Hypothalamus (tissue), 51 donors: Measurements from ENCODE around the gene LCE5A.
"Not testable (repeated sequence)": the region's sequence is repeated elsewhere in the genome, so short reads cannot be mapped to it uniquely, and the experiment has no call there.

Source experiments
- DNase-seq, 51 donors: peaks; one replicate each; lab custom pipeline; 2025; lab: John Stamatoyannopoulos, UW

LCE5A gene, protein sequence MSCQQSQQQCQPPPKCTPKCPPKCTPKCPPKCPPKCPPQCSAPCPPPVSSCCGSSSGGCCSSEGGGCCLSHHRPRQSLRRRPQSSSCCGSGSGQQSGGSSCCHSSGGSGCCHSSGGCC

DNA sequence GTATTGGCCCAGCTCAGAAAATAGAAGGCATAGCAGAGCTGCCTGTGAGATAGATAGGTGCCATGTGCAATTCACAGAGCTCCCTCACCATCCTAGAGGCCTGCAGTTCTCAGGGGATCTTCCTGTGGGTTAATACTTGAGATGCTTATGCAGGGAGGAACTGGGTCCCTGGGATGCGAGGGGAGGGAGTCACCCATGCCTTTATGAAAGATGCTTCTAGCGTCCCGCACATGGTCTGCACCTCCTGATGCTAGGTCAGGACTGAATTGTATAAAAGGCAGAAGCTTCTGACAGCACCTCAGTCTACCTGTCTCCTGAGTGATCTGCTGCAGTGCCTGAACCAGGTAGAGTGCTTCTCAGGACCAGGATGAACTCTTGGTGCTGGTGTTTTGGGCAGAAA lies at the start of gene LCE5A:
TSS of gene LCE5A (plus strand) at position 301 of the 400 bp plus-strand sequence. CDS start 732 bp downstream, outside the sequence.
- no peak for DNase-seq

DNA sequence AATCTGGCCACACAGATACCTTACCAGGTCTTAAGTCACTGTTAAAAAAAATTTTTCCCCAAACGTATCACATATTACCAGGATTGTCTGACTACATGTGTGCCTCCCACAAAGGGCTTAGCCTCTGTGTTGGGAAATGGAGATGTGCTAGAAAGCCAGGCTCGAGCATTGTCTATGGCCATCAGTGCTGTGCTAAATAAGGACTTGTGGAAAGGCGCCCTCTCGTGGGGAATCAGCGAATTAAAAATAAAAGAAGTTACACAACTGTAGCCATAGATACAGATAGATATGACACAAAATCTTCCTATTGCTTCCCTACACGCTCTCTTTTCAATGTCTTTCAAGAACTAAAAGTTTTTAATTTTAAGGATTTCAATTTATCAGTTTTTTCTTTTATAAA lies 49.1 kb upstream of the LCE5A start:
- peak in 18 of 51 donors; percentile 0 to 49 (median 10) for DNase-seq

DNA sequence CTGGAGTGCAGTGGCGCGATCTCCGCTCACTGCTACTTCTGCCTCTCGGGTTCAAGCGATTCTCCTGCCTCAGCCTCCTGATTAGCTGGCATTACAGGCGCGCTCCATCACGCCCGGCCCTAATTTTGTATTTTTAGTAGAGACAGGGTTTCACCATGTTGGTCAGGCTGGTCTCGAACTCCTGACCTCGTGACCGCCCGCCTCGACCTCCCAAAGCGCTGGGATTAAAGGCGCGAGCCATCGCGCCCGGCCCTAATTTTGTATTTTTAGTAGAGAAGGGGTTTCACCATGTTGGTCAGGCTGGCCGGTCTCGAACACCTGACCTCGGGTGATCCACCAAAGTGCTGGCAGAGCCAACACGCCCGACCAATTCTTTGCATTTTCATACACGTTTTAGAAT lies 48.0 kb upstream of the LCE5A start:
- DNase-seq, result no peak

DNA sequence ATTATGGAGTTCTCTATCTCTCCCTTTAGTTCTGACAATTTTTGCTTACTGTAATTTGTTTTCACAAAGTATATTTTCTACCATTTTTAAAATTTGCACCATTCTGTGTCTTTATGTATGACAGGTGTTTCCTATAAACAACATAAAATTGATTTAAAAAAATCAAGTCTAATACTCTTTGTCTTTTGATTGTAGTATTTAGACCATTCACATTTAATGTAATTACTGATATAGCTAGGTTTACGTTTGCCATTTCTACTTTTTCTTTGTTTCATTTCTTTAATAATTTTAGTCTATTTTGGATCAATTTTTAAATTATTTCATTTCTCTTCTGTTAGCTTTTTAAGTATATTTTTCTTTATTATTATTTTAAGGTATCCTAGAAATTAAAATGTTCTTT lies 44.4 kb upstream of the LCE5A start:
- DNase-seq, result no peak

DNA sequence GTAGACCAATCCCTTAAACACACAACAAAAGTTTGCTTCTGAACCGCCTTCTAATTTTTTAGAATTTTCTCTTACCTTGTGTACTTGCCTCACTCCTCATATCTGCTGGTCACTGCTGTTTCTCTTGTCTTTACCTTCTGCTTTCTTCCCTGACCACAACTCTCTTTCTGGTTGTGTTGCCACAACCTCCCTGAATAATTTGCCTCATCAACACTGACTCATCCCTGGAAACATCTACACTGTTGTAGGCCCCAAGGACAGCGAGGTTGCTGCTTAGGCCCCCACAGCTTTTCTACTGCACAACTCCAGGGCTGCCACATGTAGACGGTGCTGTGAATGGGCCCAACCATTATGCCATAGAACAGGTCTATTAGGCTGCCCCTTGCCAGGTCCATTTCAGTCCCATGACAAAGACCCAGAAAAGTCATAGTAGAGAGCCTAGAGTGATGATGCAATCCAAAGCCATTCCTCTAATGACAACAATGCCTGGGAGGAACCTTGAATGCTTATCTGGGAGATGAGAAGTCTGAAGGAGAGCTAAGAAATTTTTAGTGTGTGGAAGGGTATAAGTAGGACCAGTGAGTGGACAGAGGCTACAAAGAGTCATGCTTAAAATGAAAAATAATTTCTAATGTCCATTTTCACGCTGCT lies 36.6 kb upstream of the LCE5A start:
- DNase-seq, result no peak

DNA sequence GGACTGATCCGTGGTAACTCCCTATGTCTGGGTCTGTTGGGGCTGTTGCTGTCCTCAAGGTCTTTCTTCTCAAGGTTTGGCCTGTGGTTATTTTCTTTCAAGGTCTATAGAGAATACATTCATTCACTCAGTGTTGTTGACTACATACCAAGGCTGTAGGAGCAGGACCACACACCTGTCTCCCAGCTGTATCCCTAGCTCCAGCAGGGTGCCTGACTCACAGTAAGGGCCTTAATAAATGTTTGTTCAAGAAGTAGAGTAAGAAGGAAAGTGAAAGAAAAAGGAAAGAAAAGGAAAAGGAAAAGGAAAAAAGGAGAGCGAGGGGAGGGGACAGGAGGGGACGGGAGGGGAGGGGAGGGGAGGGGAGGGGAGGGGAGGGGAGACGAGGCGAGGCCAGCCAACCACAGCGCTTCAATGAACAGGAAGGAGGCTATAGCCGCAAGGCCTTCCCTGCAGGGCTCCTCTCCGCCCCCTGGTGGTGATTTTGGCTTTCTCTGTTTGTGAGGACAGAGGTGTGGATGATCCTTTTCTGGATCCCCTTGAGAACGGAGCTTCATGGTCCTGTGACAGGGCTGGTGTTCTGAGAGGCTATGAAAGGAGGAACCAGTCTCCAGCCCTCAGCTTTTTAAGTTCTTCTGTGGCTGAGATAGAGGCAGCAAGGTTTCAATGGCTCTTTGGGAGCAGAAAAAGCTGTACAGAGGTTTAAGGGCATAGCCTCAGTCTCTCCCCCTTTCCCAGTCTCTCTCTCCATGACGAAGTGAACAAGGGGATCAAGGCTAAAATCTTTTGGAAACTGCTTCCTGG lies 30.6 kb upstream of the LCE5A start:
- peak in 4 of 51 donors; percentile 6 to 22 (median 6) for DNase-seq

DNA sequence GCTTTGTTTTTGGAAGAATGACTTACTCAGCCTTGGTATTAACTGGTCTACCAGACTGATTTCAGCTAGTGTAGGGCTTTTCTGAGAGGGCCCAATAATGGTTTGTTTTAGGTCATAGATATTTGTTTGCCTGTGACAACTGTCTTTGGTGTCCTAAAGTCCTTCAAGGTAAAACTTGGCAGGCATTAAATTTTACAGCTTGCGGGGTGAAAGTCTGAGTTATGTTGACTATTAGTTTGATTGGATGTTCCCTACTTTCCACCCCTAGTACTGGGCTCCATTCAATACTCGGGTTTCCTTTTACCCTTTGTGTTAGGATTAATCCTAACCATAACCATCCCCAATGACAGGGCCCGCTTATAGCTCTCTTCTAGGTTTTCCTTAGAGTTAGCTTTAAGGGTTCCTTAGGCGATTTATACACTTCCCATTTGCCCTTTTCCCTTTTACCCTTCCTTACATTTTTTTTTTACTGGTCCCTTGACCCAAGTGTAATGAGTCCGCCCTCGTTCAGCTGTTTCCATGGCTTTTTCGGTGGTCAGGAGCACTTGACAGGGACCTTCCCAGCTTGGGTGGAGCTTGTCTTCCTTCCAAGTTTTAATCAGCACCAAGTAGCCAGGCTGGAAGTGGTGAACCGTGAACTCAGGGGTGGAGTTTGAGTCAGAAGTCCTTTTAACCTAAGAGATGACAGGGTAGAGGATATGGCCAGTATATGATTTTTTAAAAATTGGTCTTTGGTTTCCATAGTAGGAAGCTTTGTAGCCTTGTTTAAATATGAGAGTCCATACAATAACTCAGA lies 28.5 kb upstream of the LCE5A start:
- no peak for DNase-seq

DNA sequence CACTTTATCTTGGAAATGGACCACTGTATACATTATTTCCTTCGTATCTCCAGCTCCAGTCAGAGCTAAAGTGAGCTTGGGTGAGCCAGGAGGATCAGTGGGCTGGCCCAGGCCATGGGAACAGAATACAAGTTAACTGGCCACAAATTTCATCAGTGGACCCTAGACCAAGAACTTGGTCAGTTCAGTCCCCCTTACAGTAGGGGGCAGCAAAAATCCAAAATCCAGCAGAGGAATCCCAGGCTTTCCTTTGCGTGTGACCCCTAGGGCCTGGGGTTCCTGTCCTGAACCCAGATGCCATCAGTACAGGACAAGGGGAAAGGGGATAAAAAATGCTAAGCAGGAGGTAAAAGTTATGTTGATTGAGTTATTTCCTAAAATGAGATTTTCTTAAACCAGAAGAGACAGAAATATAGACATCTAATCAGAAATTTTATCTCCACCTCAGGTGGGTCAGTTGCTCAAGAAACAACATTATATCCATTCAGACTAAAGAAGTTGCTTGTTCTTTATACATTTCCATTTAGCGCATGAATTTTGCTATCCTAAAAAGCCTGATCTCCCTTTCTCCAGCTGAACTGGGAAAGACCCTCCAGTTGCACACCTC lies 24.1 kb upstream of the LCE5A start:
- no peak for DNase-seq

DNA sequence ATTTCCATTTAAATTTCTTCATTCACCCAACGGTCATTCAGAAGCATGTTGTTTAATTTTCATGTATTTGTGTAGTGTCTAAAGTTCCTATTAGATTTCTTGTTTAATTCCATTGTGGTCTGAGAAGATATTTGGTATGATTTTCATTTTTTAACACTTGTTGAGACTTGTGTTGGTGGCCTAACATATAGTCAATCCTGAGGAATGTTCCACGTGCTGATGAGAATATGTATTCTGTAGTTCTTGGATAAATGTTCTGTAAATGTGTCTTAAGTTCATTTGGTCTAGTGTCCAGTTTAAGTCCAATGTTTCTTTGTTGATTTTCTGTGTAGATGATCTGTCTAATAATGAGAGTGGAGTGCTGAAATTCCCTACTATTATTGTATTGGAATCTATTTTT lies 22.7 kb upstream of the LCE5A start:
- DNase-seq, result no peak

DNA sequence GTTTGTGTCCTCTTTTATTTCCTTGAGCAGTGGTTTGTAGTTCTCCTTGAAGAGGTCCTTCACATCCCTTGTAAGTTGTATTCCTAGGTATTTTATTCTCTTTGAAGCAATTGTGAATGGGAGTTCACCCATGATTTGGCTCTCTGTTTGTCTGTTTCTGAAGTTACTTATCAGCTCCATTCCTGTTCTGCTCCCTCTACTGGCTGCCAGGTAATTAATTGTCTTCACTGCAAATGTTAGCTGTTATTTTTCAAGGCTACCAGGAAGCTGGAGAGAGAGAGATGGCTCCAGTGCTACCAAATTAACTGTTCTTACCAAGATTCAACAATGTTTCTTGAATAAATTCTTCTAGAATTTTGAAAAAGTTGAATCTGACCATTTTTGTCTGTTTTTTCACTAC lies 19.1 kb upstream of the LCE5A start:
- DNase-seq, result not testable (repeated sequence)

DNA sequence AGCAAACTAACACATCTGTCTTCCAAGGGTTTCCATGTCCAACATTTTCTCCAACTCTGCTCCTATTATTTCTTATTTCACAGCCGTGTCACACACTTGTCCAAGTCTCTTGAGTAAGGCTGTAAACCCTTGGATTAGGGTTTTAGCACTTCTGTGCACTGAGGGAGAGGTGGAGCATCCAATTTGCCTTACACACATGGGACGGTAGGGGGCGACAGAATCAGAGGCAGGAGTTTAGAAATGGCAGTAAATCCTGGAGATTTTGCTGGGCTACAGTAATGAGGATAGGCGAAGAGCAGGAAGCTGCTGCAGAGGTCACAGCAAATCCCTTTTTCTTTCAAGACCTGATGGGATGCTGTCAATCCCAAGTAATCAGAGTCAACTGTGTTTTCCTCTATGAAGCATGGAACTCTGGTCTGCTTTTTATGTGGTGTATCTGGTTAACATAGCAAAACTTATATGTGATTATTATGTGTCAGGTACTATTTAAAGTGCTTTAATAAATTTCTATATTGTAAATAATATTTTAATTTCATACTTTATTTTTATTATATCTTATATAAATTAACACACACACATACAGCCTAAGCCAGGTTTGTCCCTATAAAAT lies 15.4 kb upstream of the LCE5A start:
- DNase-seq, result no peak

DNA sequence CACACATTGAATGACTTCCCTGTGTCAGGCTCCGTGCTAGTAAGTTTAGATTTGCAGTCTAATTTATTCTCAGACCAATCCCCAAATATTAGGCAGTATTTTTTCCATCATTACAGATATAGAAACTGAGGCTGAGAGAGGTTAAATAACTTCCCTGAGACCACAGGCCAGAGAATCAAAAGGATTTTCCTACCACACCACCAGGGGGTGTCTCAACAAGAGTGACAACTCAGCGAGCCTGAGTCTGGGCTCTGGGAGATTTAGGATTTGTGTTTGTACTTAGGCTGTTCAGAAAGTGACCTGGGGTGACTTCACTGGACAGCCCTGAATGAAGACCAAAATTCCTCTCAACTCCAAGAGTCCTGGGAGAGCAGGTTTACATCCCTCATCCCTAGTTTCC lies 13.3 kb upstream of the LCE5A start:
- no peak for DNase-seq

DNA sequence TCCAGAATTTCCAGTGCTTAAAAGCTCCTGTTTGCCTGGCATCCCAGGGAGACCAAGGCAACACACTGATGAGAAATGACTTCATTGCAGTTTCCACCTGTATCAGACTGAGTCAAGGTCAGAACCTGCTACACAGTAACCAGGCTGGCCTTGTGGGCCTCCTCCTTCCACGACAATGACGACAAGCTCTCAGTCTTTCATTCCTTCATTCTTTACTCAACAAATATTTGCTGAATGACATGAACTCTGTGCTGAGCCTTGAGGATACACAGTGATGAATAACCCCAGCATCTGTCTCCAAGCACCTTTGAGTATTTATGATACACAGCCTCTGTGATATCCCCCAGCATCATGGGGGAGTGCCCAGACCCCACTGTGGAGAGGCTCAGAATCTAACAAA lies 8.9 kb upstream of the LCE5A start:
- no peak for DNase-seq

DNA sequence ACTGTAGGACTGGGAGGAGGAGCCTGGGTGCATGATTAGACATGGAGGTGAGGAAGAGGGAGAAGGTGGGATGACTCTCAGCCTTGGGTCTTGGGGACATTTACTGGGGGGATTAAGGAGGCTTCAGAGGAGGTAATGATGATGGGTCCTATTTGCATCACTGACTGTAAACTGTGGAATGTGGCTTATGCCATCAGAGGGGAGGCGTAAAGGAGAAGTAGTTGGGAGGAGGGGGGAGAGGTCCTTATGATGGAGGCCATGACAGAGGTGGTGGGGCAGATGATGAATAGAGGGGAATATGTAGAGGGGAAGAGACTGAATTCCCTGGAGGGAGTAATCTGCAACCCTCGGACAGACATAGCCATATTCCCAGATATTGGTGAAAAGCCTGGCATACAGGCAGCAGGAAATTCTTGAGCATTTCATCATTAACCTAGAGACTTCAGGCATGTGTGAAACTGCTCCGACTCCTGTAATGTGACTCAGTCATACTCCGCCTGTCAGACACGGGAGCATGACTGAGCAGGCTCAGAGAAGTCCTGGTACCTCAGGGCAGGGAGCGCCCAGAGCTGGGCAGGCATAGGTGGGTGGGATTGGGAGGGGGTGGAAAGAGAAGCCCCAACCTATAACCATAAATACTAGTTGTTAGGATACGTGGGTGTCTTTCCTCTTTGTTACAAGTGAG lies 8.0 kb upstream of the LCE5A start:
- DNase-seq, result no peak

DNA sequence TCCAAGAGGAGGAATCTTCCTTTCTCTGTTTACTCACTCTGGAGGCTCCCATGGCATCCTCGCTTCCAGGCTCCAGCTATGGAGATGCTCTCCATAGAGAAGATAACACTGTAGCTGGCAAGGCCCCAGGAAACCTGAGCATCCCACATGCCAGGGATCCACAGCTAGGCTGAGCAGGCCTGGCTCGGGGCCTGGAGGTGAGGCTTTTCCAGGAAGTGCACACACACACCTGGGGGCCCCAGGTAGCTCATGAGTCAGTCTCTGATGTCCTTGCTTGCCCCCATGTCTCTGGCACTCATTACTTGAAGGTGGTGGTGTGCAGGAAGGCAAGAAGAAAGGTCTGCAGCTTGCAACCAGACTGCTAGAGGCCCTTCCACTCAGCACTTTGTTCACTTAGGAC lies 5.5 kb upstream of the LCE5A start:
- DNase-seq, result no peak

DNA sequence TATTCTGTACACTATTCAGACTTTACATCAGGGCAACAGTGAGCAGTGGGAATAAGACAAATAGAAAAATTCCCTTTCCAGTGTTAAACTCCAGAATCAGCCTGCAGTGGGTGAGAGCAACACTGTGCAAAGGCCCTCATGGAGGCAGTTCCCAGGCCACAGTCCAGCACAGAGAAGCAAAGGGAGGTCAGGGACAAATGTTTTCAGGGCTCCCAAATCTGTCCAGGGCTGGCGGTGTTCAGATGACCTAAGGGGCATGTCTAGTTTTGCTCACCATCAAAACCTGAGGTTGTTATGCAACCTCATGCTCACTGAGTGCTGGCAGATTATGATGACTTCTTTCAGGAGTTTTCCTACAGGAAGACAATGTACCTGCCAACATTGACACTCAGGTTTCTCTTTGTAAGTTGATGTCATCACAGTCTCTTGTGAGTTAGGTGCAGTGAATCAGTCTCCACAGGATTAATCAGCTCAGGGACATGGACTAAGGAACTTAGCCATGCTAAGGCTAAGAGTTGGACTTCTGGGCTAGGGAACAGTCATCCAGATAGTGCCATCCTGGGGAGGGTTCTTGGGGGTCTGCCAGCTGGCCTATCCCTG lies 3.6 kb upstream of the LCE5A start:
- no peak for DNase-seq

DNA sequence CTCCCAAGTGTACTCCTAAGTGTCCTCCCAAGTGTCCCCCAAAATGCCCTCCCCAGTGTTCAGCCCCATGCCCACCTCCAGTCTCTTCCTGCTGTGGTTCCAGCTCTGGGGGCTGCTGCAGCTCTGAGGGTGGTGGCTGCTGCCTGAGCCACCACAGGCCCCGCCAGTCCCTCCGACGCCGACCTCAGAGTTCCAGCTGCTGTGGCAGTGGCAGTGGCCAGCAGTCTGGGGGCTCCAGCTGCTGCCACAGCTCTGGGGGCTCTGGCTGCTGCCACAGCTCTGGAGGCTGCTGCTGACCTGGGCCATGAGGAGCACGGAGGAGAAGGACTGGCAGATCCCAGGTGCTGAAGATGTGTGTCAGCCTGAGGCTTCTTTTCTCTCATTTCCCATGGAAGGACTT lies 993 bp downstream of the LCE5A start:
- DNase-seq, result no peak

DNA sequence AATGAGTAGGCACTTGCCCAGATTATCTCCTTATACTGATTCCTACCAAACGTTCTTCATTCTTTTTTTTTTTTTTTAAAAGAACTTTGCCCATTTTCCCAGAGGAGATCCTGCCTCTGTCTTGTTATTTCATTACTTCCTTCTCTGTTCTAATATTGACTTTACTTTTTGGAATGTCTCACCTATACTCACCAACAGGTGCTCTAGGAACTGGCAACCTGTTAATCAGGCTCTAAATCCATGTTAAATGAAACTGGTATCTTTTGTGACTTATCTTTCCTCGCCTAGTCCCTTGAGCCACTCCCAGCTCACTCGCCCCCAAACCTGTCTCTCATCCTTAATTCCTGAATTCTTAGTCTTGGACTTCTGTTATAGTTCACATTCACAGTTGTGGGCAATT lies 2.5 kb downstream of the LCE5A start:
- no peak for DNase-seq

DNA sequence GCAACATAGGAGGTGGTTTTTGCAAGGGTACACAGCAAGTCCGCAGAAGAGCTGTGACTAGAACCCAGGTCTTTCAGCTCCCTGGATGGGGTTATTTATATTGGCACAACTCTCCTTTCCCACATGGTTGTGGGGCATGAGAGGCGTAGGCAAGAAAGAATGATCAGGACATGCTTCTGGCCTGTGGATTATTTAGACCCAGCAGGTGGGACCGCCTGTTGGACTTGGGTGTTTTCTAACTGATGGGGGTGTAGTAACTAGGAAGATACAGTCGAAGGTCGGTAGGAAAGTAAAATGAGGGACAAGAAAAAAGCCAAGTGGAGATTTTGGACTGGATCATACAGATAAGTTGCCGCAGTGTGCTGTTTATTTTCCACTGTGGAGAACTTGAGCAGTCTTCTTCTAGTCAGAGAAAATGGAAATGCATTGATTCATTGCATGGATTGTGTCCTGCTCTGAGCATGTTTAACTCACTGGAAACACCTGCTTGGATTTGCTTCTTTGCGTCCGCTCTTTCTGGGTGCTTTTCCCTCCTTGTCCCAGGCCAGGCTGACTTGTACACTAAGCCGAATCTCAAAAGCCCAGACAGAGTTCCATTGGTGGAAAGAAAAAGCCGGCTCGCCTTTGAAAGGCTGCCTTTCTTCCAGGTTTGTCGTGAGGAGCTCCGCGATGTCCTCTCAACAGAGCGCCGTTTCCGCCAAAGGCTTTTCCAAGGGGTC lies 4.3 kb downstream of the LCE5A start:
- DNase-seq, result no peak
